ENCODE measurements around the gene CRISPLD2. TPM values are rescaled to one million over a fixed set of nuclear protein-coding genes. Genes with fewer than 3 reads are reported as not detected.

Gene CRISPLD2
- total RNA-seq, 2 donors from 2014 or later, result 0.30 to 0.66 TPM

- H3K27me3 Mint-ChIP-seq, result no peaks in the 10 kb centered on the region
- H3K4me1 Mint-ChIP-seq, result peaks cover 12% of the 10 kb centered on the region
- H3K4me3 Mint-ChIP-seq, result no peak overlapping the region
- H3K9me3 Mint-ChIP-seq, result peaks cover 3% of the 10 kb centered on the region
- no peak for ATAC-seq (replicated peaks)
- H3K27ac Mint-ChIP-seq, result no peak overlapping the region
- no peaks in the 10 kb centered on the region for H3K36me3 Mint-ChIP-seq (ENCODE audit: low read depth)
These were observed 60.0 kb downstream of the CRISPLD2 start for GRCh38 chr16:84879569-84880487.

GRCh38 chr16:84881702-84882521, 62.1 kb downstream of the CRISPLD2 start:
- Mint-ChIP-seq H3K9me3 (peaks cover 3% of the 10 kb centered on the region), H3K4me1 (peaks cover 12% of the 10 kb centered on the region), H3K27ac (no peak overlapping the region), H3K27me3 (no peaks in the 10 kb centered on the region), H3K4me3 (no peak overlapping the region), H3K36me3 (ENCODE audit: low read depth) (no peaks in the 10 kb centered on the region)
- no peak for ATAC-seq (replicated peaks)

GRCh38 chr16:84883301-84883700, 63.5 kb downstream of the CRISPLD2 start:
- no peak overlapping the region for H3K4me3 Mint-ChIP-seq
- no peak for ATAC-seq (replicated peaks)
- peaks cover 3% of the 10 kb centered on the region for H3K9me3 Mint-ChIP-seq
- H3K36me3 Mint-ChIP-seq (ENCODE audit: low read depth), result no peaks in the 10 kb centered on the region
- H3K4me1 Mint-ChIP-seq, result peaks cover 12% of the 10 kb centered on the region
- H3K27me3 Mint-ChIP-seq, result no peaks in the 10 kb centered on the region
- no peak overlapping the region for H3K27ac Mint-ChIP-seq

GRCh38 chr16:84884246-84884595, 64.4 kb downstream of the CRISPLD2 start:
- H3K27ac Mint-ChIP-seq, result no peak overlapping the region
- peaks cover 15% of the 10 kb centered on the region for H3K4me1 Mint-ChIP-seq
- no peak overlapping the region for H3K4me3 Mint-ChIP-seq
- H3K9me3 Mint-ChIP-seq, result peaks cover 3% of the 10 kb centered on the region
- H3K36me3 Mint-ChIP-seq (ENCODE audit: low read depth), result no peaks in the 10 kb centered on the region
- peaks cover 5% of the 10 kb centered on the region for H3K27me3 Mint-ChIP-seq
- no peak for ATAC-seq (replicated peaks)

- ATAC-seq (replicated peaks), result no peak
- Mint-ChIP-seq H3K9me3 (peaks cover under 1% of the 10 kb centered on the region), H3K4me1 (peaks cover 11% of the 10 kb centered on the region), H3K27me3 (peaks cover 5% of the 10 kb centered on the region), H3K36me3 (ENCODE audit: low read depth) (no peaks in the 10 kb centered on the region), H3K27ac (no peak overlapping the region), H3K4me3 (no peak overlapping the region)
These were observed 65.0 kb downstream of the CRISPLD2 start for GRCh38 chr16:84884596-84885341.

GRCh38 chr16:84885342-84885910, 65.6 kb downstream of the CRISPLD2 start:
- Mint-ChIP-seq H3K4me3 (no peak overlapping the region), H3K36me3 (ENCODE audit: low read depth) (no peaks in the 10 kb centered on the region), H3K27ac (no peak overlapping the region), H3K4me1 (peaks cover 7% of the 10 kb centered on the region), H3K27me3 (peaks cover 5% of the 10 kb centered on the region), H3K9me3 (no peaks in the 10 kb centered on the region)
- no peak for ATAC-seq (replicated peaks)

GRCh38 chr16:84886497-84887090, 66.8 kb downstream of the CRISPLD2 start:
- no peak for ATAC-seq (replicated peaks)
- H3K27ac Mint-ChIP-seq, result no peak overlapping the region
- H3K36me3 Mint-ChIP-seq (ENCODE audit: low read depth), result no peaks in the 10 kb centered on the region
- peaks cover 5% of the 10 kb centered on the region for H3K27me3 Mint-ChIP-seq
- H3K4me1 Mint-ChIP-seq, result peaks cover 7% of the 10 kb centered on the region
- H3K4me3 Mint-ChIP-seq, result no peak overlapping the region
- no peaks in the 10 kb centered on the region for H3K9me3 Mint-ChIP-seq

GRCh38 chr16:84887207-84887606, 67.4 kb downstream of the CRISPLD2 start:
- Mint-ChIP-seq H3K36me3 (ENCODE audit: low read depth) (no peaks in the 10 kb centered on the region), H3K4me1 (peaks cover 7% of the 10 kb centered on the region), H3K4me3 (no peak overlapping the region), H3K9me3 (no peaks in the 10 kb centered on the region), H3K27ac (no peak overlapping the region), H3K27me3 (peaks cover 5% of the 10 kb centered on the region)
- ATAC-seq (replicated peaks), result no peak

GRCh38 chr16:84888450-84888849, 68.7 kb downstream of the CRISPLD2 start:
- peaks cover 5% of the 10 kb centered on the region for H3K27me3 Mint-ChIP-seq
- H3K9me3 Mint-ChIP-seq, result no peaks in the 10 kb centered on the region
- H3K4me3 Mint-ChIP-seq, result no peak overlapping the region
- no peak for ATAC-seq (replicated peaks)
- H3K36me3 Mint-ChIP-seq (ENCODE audit: low read depth), result no peaks in the 10 kb centered on the region
- H3K27ac Mint-ChIP-seq, result no peak overlapping the region
- H3K4me1 Mint-ChIP-seq, result peaks cover 7% of the 10 kb centered on the region

GRCh38 chr16:84889066-84889465, 69.3 kb downstream of the CRISPLD2 start:
- ATAC-seq (replicated peaks), result no peak
- Mint-ChIP-seq H3K27me3 (peaks cover 5% of the 10 kb centered on the region), H3K36me3 (ENCODE audit: low read depth) (no peaks in the 10 kb centered on the region), H3K27ac (no peak overlapping the region), H3K9me3 (no peaks in the 10 kb centered on the region), H3K4me3 (no peak overlapping the region), H3K4me1 (peaks cover 7% of the 10 kb centered on the region)

GRCh38 chr16:84890427-84890826, 70.6 kb downstream of the CRISPLD2 start:
- no peak overlapping the region for H3K4me3 Mint-ChIP-seq
- no peak for ATAC-seq (replicated peaks)
- no peaks in the 10 kb centered on the region for H3K36me3 Mint-ChIP-seq (ENCODE audit: low read depth)
- no peak overlapping the region for H3K27ac Mint-ChIP-seq
- H3K27me3 Mint-ChIP-seq, result peaks cover 5% of the 10 kb centered on the region
- H3K4me1 Mint-ChIP-seq, result peaks cover 3% of the 10 kb centered on the region
- no peaks in the 10 kb centered on the region for H3K9me3 Mint-ChIP-seq

- peaks cover 3% of the 10 kb centered on the region for H3K4me1 Mint-ChIP-seq
- no peak overlapping the region for H3K27ac Mint-ChIP-seq
- ATAC-seq (replicated peaks), result no peak
- no peak overlapping the region for H3K4me3 Mint-ChIP-seq
- H3K36me3 Mint-ChIP-seq (ENCODE audit: low read depth), result no peaks in the 10 kb centered on the region
- H3K9me3 Mint-ChIP-seq, result no peaks in the 10 kb centered on the region
- peaks cover 5% of the 10 kb centered on the region for H3K27me3 Mint-ChIP-seq
These were observed 71.5 kb downstream of the CRISPLD2 start for GRCh38 chr16:84891149-84891795.

- Mint-ChIP-seq H3K36me3 (ENCODE audit: low read depth) (no peaks in the 10 kb centered on the region), H3K4me3 (no peak overlapping the region), H3K9me3 (no peaks in the 10 kb centered on the region), H3K27me3 (peaks cover 5% of the 10 kb centered on the region), H3K27ac (no peak overlapping the region), H3K4me1 (peaks cover 3% of the 10 kb centered on the region)
- ATAC-seq (replicated peaks), result no peak
These were observed 72.3 kb downstream of the CRISPLD2 start for GRCh38 chr16:84892097-84892496.
